Measurements from ENCODE around the gene ARFRP1.

ARFRP1 gene

DNA sequence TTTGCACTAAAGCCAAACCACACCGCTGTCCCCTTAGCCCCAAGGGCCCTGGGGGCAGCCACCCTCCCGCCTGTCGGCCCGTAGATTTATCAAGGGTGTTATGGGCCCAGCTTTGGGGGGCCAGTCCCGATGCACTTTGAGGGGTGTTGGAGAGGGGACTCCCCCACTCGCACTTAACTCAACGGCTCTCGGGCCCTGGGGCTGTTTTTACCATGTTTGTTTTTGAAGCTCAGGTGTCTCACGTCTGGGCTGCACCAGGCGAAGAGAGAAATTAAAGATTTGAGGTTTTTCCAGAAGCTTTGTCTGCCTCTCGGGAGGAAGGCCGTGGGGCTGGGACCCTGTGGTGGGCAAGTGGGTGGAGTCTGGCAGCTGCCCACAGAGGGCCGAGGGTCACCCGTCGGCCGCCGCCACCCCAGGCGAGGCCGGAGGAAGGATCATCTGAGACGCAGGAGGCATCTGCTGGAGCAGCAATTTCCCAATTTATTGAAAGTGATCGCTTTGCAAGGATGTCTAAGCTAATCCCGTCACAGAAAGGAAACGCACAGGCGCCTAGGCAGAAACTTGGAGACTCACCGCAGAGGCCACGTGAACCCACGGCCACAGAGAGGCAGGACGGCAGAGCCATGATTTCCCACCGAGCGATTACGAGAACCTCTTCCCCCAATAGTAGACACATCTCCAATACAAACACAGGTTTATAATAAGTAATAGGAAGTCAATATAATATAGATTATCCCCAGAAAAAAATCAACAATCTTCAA is 35.6 kb upstream of the ARFRP1 start:
- no peak for DNase-seq

DNA sequence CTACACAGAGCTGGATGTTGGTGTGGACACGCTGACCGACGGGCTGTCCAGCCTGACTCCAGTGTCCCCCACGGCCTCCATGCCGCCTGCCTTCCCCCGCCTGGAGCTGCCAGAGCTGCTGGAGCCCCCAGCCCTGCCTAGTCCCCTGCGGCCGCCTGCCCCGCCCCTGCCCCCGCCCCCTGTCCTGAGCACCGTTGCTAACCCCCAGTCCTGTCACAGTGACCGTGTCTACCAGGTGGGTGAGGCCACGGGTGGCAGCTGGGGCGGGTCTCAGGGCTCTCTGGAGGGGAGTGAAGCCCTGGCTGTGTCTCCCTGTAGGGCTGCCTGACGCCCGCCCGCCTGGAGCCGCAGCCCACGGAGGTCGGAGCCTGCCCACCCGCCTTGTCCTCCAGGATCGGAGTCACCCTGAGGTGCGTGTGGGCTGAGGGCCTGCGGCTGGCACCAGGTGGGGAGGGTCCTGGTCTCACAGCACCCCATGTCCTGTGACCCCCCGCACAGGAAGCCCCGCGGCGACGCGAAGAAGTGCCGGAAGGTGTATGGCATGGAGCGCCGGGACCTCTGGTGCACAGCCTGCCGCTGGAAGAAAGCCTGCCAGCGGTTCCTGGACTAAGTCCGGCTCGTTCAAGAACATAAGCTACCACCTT is 34.7 kb upstream of the ARFRP1 start:
- DNase-seq = no peak

DNA sequence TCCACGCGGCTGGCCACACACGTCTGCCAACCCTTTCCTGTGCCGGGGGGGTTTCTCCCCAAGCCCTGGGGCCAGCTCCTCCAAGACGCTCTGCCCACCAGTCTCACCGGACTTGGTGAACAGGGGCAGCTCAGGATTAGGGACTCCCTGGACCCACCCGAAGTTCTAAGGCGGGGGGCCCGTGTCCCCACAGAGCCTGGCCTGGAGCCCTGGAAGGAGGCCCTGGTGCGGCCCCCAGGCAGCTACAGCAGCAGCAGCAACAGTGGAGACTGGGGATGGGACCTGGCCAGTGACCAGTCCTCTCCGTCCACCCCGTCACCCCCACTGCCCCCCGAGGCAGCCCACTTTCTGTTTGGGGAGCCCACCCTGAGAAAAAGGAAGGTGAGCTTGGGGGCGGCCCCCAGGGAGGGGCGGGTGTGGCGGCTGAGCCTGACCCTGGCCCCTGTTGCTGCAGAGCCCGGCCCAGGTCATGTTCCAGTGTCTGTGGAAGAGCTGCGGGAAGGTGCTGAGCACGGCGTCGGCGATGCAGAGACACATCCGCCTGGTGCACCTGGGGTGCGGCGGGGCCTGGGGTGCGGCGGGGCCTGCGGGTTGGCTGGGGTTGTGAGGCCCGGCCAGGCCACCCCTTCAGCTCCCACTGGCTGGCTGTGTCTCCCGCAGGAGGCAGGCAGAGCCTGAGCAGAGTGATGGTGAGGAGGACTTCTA is 34.1 kb upstream of the ARFRP1 start:
- DNase-seq = no peak

DNA sequence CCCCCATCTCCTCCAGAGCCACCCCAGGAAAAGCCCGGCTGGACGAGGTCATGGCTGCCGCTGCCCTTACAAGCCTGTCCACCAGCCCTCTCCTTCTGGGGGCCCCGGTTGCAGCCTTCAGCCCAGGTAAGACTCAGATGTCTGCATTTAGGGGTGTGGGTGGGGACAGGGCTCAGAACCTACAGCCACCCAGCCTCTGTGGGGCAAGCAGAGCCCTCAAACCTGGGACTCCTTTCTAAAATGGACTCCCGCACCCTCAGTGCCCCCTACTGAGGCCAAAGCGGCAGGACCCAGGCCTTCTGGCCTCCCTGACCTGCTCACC is 33.5 kb upstream of the ARFRP1 start:
- DNase-seq = no peak

DNA sequence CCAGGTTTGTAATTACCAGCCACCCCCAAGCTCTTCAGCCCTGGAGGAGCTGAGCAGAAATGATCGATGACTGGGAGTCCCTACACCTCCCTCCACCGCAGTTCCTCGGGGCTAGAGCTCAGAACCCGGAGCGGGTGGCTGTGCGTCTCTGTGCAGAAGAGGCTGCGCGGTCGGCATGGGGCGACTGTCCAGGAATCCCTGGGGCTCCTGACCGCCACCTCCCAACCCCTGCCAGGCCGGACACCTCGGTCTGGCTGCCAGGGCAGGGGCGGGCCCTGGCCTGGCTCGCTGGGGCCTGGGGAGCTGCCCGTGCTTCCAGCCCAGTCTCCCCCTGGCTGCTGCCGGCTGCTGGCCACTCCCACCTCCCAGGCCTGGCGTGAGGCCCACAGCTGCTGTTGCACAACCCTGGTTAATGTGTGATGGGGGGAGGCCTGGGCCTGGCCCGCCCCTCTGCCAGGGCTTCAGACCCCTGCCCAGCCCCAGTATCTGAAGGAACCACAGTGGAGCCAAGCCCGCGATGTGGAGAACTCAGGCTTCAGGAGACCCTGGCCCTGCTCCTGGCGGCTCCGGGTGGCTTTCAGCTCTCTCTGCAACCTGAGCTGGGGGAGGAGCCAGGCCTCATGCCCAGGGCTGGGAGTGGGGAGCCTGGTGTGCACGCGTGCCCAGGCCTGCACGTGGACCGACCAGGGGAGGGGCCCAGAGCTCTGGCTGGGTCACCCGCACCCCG is 33.0 kb upstream of the ARFRP1 start:
- peak; percentile 34 to 41 for DNase-seq

DNA sequence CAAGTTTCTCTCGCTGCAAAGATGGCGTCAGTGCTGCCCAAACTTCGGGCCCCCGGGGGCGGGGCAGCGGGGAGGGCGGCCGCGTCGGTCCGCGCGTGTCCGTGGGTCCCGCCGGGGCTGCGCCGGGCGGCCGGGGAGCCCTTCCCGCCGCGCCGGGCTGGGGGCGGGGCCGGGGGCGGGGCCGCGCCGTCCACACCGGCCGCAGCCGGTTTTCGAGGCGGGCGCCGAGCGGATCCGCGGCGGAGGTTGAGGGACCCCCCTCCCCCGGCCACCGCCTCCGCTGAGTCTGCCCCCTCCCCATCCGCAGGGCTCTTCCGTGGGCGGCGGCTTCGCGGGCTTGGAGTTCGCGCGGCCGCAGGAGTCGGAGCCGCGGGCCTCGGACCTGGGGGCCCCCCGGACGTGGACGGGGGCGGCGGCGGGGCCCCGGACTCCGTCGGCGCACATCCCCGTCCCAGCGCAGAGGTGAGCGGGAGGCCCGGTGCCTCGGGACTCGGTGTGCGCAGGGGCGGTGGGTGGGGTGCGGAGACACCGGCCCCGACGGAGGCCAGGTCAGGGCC is 32.4 kb upstream of the ARFRP1 start:
- peak; percentile 62 to 72 for DNase-seq

DNA sequence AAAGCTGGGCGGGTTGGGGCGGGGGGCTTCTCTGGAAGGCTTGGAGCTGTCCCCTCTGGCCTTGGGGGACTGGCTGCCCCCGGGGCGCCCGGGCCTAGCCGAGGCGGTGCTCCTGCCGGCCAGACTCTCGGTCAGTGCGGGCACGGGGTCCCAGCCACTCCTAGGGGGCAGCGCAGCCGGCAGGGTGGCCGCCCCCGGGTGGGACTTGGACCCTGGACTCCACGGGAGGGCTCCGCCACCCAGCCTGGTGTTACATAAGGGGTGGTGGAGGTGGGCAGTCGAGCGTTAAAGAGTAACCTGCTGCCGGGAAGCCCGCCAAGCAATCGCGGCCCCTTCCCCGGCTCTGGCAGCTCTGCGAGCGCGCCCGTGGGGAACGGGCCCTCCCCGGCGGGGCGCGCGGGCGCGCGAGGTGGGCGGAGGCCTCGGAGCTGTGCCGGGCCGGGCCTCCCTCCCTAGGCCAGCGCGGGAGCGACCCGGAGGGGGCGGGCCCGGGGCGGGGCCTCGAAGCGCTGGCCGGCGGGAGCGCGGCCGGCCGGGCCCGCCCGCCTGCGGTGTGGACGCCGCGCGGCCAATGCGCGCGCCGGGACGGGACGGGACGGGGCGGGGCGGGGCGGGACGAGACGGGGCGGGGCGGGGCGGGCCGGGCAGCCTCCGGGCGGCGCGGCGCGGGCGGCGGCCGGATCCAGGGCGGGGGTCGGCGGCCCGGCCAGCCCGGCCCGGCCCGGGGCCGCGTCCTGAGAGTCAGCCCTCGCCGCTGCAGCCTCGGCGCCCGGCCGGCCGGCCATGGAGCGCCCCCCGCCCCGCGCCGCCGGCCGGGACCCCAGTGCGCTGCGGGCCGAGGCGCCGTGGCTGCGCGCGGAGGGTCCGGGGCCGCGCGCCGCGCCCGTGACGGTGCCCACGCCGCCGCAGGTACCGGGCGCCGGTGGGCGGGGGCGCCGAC is 31.6 kb upstream of the ARFRP1 start, which contains the start of gene SLC2A4RG:
Gene SLC2A4RG (plus strand): TSS at position 647 of the 940 bp plus-strand sequence. CDS start 137 bp downstream, at position 784.
- peak; percentile 80 to 81 for DNase-seq

DNA sequence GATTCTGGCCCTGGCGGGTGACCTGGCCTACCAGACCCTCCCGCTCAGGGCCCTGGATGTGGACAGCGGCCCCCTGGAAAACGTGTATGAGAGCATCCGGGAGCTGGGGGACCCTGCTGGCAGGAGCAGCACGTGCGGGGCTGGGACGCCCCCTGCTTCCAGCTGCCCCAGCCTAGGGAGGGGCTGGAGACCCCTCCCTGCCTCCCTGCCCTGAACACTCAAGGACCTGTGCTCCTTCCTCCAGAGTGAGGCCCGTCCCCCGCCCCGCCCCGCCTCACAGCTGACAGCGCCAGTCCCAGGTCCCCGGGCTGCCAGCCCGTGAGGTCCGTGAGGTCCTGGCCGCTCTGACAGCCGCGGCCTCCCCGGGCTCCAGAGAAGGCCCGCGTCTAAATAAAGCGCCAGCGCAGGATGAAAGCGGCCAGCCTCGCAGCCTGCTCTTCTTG is 30.9 kb upstream of the ARFRP1 start:
- peak; percentile 27 to 43 for DNase-seq

DNA sequence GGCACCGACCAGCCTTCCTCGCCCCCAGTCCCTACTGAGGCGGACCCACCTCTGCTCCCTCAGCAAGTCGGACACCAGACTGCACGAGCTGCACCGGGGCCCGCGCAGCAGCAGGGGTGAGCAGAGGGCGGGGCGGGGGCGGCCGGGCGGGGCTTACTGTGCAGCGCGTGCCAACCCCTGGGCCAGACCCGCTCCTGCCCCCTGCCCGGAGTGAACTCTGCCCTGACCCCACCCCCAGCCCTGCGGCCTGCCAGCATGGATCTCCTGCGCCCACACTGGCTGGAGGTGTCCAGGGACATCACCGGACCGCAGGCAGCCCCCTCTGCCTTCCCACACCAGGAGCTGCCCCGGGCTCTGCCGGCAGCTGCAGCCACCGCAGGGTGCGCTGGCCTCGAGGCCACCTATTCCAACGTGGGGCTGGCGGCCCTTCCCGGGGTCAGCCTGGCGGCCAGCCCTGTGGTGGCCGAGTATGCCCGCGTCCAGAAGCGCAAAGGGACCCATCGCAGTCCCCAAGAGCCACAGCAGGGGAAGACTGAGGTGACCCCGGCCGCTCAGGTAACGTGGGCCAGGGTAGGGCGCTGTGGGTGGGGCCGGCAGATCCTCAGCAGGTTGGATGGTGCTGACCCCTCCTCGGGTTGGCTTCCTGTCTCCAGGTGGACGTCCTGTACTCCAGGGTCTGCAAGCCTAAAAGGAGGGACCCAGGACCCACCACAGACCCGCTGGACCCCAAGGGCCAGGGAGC is 30.3 kb upstream of the ARFRP1 start:
- DNase-seq = peak; percentile 16 to 26

DNA sequence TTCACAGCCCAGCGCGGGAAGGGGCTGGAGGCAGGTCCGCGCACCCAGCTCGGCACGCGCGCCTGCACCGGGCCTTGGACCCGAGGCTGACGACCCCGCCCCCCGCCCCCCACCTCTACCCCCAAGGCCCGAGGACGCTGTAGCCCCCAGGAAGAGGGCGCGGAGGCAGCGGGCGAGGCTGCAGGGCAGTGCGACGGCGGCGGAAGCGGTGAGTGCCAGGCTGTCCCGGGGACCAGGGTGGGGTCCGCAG is 29.8 kb upstream of the ARFRP1 start:
- no peak for DNase-seq

DNA sequence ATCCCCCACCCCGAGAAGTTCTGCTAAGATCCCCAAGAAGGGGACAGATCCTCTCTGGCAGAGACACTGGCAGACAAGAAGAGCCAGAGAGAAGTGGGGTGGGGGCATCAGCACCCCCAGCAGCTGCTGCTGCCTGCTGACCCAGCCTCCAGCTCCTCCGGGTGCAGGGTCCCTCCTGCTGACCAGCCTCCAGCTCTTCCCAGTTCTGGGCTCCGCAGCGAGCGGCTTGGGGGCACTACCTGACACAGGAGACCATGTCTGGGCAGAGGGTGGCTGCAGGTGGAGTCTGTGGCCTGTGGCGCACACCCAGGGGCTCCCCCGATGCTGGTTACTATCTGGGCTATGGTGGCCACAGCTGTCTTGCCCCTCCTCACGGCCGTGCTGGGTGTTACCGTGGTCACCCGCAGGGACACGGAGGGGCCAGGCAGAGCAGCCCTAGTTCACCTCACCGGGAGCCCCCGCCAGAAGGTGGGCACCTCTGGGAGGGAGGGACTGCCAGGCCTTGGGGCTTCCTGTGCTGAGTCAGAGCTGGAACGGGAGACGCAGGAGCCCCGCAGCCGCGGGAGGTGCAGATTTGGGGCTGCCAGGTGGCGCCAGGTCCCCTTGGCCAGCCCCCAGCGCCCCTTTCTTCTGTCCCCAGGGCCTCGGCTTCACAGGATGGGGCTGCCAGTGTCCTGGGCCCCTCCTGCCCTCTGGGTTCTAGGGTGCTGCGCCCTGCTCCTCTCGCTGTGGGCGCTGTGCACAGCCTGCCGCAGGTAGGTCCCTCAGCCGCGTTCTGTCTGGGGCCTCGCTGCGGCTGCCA is 29.3 kb upstream of the ARFRP1 start:
- DNase-seq = peak; percentile 42 to 51

DNA sequence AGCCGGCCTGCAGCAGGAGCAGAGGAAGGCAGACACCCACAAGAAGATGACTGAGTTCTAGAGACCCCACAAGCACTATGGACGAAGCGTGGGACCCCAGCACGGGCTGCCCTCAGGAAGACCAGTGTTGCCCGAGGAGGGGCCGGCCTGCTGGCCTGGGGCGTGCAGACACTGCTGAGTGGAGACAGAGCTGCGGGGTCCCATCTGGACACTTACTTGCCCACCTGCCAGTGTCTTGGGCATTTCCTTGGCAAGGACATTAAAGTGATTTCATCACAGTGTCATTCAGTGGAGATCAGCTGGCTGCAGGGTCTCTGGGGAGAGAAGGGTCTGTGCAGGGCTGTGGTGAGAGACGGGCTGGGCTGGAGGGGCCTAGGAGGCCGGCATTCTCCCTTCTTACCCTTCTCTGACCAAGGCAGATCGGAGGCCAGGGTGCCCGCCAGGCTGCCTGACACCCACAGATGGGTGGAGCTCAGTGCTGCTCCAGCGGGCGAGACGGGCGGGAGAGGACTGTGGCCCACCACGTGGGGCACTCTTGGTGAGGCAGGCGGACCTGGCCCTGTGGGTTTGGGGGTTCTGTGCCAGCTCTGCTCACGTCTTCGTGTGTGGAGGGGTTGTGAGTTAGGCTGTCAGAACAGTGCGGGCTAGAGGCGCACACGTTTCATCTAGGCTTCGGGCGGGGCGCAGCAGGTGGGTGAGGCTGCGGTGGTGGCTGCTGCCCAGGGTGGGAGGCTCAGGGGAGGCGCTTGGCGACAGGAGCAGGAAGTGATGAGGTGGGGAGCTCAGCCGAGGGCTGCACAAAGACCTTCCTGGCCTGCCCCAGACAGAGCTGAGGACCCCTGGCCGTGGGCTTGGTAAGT is 28.3 kb upstream of the ARFRP1 start, which contains the start of gene LIME1:
Gene LIME1 (plus strand): TSS at position 806 of the 860 bp plus-strand sequence. CDS start 886 bp downstream, outside the sequence.
- DNase-seq = peak; percentile 82 to 83

DNA sequence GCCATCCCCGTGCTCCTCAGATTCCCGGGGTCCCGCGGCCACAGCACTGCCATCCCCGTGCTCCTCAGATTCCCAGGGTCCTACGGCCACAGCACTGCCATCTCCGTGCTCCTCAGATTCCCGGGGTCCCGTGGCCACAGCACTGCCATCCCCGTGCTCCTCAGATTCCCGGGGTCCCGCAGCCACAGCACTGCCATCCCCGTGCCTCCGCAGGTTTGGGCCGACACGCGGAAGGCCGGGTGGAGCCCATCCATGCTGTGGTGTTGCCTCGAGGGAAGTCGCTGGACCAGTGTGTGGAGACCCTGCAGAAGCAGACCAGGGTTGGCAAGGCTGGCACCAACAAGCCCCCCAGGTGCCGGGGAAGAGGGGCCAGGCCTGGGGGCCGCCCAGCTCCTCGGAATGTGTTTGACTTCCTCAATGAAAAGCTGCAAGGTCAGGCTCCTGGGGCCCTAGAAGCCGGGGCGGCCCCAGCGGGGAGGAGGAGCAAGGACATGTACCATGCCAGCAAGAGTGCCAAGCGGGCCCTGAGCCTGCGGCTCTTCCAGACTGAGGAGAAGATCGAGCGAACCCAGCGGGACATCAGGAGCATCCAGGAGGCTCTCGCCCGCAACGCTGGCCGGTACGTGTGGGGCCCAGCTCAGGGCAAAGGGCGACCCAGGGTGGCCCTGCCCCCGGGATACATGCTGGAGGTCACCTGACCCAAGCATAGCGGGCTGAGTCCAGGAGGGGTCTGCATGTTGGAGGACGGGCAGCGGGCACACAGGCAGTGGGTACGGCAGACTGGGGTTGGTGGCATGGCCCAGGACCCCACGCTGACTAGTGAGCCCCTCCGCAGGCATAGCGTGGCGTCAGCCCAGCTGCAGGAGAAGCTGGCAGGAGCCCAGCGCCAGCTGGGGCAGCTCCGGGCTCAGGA is 27.4 kb upstream of the ARFRP1 start:
- no peak for DNase-seq

DNA sequence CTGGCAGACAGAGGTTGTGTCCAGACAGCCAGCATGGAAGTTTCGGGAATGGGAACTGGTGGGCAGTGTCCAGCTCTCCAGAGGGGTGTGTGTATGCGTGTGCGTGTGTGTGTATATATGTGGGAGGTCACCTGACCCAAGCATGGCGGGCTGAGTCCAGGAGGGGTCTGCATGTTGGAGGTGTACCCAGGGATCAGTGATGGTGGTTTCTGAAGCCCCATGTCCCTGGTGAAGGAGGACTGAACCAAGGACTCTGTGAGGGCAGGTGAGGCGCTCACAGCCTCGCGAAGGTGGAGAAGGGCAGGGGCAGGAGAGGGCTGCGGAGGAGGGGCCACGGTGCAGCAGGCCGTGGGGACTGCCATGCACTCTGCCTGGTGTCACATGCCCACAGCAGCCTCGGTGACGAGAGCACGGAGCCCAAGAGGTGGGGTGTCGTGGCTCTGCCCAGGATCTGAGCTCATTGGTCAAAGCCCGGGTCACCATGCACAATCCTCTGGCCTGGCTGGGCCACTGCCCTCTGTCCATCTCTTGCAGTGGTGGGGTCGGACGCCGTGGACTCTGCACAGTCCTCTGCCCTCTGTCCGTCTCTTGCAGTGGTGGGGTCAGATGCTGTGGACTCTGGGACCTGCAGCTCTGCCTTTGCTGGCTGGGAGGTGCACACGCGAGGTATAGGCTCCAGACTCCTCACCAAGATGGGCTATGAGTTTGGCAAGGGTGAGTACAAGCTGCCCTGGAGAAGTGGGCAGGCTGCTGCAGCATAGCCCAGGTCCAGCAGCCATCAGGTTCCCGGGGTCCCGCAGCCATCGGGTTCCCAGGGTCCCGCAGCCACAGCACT is 26.6 kb upstream of the ARFRP1 start:
- no peak for DNase-seq

DNA sequence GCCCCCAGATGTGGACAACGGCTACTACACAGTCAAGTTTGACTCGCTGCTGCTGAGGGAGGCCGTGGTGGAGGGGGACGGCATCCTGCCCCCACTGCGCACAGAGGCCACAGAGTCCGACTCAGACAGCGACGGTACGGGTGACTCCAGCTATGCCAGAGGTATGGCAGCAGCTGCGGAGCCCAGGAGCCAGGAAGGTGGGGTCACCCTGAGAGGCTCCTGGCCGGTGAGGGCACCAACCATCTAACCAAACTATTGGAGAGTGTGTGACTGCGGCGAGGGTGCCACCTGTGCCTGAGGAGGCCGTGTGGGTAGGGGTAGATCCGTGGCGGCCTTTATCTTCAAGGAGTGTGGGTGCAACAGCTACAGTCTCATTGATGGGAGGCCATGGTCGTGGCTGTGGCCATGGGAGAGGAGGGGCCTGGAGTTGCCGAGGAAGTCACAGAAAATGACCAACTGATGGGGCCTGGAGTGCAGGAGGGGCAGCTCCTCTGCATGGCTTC is 25.9 kb upstream of the ARFRP1 start:
- DNase-seq = no peak

DNA sequence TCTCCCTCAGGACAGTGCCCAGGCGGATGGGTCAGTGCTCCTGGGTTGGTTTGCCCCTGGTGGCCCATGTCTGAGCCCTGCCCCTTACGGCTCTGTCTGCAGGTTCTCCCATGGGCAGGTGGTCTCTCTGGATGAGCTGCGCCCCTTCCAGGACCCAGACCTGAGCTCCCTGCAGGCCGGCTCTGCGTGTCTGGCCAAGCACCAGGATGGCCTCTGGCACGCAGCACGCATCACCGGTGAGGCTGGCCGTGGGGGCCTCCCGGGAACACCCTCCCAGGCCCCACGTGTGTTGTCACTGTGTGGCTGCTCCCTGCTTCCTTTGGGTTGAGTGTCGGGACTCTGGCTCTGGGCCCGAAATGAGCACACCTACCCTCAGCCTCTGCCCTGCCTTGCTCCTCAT is 25.3 kb upstream of the ARFRP1 start:
- DNase-seq = no peak

Measured in CD4-positive, alpha-beta T cell treated with Interleukin-1 beta for 1 hour (primary cell).